Measurements from ENCODE around the gene DCTD. TPM values are rescaled to one million over a fixed set of nuclear protein-coding genes. Genes with fewer than 3 reads are reported as not detected.

DCTD gene
- total RNA-seq, 3 donors from 2014 or later = 46.0 to 75.2 (median 48.2) TPM

DNA sequence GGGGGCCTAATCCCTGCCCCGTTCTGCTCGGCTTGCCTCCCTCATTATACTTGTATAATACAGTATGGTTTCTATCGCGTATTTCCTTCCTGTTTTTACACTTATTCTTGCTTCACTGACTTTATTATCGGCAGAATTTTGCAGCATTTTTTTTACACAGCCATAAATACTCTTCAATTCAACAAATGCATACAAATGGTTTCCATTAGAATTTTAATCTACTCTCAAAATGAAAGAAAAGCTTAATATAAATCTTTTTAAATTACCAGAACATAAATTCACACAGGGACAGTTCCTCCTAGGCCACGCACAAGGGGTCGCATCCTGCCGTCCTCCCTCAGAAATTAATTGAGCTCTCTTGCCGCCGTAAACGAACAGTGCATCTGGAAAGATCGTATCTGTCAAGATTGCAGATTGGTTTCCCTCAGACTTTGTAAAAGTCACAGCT is 42.9 kb downstream of the DCTD start:
- intact Hi-C loops (cut with DNase I; ENCODE audit: low total_unique reads) = no loop called here
- no peaks in the 10 kb centered on the region for H3K4me1 ChIP-seq
- no peak overlapping the region for H3K27ac ChIP-seq
- DNase-seq (ENCODE audit: low spot score in 2 of 2) = no peak
- no peaks in the 10 kb centered on the region for H3K27me3 ChIP-seq
- no peak for TF ChIP-seq POLR2AphosphoS5 (IDR thresholded peaks at IDR 0.05)
- no peak for TF ChIP-seq POLR2A (IDR thresholded peaks at IDR 0.05)
- TF ChIP-seq, protein P1, sequence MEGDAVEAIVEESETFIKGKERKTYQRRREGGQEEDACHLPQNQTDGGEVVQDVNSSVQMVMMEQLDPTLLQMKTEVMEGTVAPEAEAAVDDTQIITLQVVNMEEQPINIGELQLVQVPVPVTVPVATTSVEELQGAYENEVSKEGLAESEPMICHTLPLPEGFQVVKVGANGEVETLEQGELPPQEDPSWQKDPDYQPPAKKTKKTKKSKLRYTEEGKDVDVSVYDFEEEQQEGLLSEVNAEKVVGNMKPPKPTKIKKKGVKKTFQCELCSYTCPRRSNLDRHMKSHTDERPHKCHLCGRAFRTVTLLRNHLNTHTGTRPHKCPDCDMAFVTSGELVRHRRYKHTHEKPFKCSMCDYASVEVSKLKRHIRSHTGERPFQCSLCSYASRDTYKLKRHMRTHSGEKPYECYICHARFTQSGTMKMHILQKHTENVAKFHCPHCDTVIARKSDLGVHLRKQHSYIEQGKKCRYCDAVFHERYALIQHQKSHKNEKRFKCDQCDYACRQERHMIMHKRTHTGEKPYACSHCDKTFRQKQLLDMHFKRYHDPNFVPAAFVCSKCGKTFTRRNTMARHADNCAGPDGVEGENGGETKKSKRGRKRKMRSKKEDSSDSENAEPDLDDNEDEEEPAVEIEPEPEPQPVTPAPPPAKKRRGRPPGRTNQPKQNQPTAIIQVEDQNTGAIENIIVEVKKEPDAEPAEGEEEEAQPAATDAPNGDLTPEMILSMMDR (IDR thresholded peaks at IDR 0.05) = no peak
- no peaks in the 10 kb centered on the region for H3K9me3 ChIP-seq
- no peak overlapping the region for H3K4me3 ChIP-seq
- no peaks in the 10 kb centered on the region for H3K36me3 ChIP-seq

DNA sequence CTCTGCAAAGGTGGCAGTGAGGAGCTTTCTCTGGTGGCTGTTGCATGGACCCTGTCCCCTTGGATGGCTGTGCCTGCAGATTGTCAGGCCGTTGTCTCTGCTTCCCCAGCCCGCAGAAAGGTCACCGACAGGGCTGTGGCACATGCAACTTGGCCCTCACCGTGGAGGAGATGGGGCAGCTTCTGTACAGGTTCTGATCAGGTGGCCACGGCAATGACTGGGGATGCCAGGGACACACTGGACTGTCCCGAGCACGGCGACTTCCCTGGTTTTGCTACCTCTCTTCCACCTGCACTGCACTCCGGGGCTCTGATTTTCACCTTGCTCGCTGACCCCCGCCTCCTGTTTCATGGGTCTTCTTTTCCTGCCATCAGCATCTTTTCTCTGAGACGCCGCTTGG is 43.5 kb downstream of the DCTD start:
- Histone ChIP-seq H3K27ac (no peak overlapping the region), H3K9me3 (no peaks in the 10 kb centered on the region), H3K27me3 (no peaks in the 10 kb centered on the region), H3K4me1 (no peaks in the 10 kb centered on the region), H3K36me3 (no peaks in the 10 kb centered on the region), H3K4me3 (no peak overlapping the region)
- TF ChIP-seq, protein P1 (IDR thresholded peaks at IDR 0.05) = no peak
- TF ChIP-seq POLR2AphosphoS5 (IDR thresholded peaks at IDR 0.05) (no peak), POLR2A (IDR thresholded peaks at IDR 0.05) (no peak)
- no peak for DNase-seq (ENCODE audit: low spot score in 2 of 2)
- intact Hi-C loops (cut with DNase I; ENCODE audit: low total_unique reads) = no loop called here

DNA sequence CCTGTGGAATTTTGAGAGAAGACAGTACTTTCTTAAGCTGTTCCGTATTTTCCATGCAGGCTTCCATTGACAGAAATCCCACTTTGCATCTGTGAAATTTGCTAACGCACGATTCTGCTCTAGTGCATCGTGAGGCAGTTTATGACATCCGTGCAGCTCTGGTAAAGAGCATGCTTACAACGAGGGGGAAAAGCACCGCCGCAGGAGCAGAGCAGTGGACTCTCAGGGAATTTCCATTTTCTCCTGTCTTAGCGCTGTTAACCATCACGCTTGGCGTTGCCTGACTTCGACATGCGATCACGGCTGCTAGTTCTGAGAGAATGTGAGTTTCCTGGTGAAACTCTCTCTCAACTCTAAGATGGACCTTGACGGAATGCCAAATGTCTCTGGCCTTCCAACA is 43.9 kb downstream of the DCTD start:
- TF ChIP-seq POLR2A (IDR thresholded peaks at IDR 0.05) = no peak
- TF ChIP-seq, protein P1 (IDR thresholded peaks at IDR 0.05) = no peak
- TF ChIP-seq POLR2AphosphoS5 (IDR thresholded peaks at IDR 0.05) = no peak
- Histone ChIP-seq H3K4me3 (no peak overlapping the region), H3K9me3 (no peaks in the 10 kb centered on the region), H3K36me3 (no peaks in the 10 kb centered on the region), H3K27me3 (no peaks in the 10 kb centered on the region), H3K4me1 (no peaks in the 10 kb centered on the region), H3K27ac (no peak overlapping the region)
- intact Hi-C loops (cut with DNase I; ENCODE audit: low total_unique reads) = no loop called here
- no peak for DNase-seq (ENCODE audit: low spot score in 2 of 2)

DNA sequence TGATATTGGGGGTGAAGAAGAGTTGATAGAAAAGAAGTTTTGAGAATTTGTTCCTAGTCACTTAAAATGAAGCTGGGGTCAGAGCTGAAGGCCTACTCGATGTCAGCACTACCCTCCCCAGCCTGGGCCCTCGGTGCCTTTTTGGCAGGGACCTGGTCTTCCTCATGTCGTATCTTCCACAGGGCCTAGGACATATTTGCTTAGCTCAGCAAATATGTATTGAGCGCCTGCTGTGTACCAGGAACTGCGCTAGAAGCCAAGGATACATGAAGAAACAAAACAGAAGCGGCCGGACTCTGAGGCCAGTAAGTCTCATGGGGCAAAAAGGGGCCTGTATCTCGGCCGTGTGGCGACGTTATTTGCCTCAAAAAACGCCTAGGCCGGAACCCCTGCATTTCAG is 44.3 kb downstream of the DCTD start:
- Histone ChIP-seq H3K4me1 (no peaks in the 10 kb centered on the region), H3K36me3 (no peaks in the 10 kb centered on the region), H3K9me3 (no peaks in the 10 kb centered on the region), H3K4me3 (no peak overlapping the region), H3K27ac (no peak overlapping the region), H3K27me3 (no peaks in the 10 kb centered on the region)
- no peak for DNase-seq (ENCODE audit: low spot score in 2 of 2)
- intact Hi-C loops (cut with DNase I; ENCODE audit: low total_unique reads) = no loop called here
- TF ChIP-seq POLR2AphosphoS5 (IDR thresholded peaks at IDR 0.05) (no peak), POLR2A (IDR thresholded peaks at IDR 0.05) (no peak)
- TF ChIP-seq, protein P1 (IDR thresholded peaks at IDR 0.05) = no peak

DNA sequence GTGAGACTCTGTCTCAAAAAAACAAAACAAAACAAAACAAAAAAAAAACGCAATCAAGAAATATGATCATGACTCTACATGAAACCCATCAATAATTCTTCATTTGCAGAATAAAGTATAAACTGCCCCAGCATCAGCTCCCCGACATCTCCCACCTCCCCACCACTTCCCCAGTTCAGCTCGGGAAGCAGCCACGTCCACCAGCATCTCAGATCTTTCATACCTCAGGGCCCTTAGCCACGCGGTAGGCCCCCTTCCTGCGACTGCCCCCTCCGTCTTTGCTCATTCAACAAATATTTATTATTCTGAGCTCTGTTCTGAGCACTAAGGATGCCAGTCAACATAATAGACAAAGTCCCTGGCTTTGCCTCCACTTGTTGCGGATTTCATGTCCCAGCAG is 45.6 kb downstream of the DCTD start:
- H3K4me1 ChIP-seq = no peaks in the 10 kb centered on the region
- no peaks in the 10 kb centered on the region for H3K36me3 ChIP-seq
- TF ChIP-seq, protein P1 (IDR thresholded peaks at IDR 0.05) = no peak
- TF ChIP-seq POLR2A (IDR thresholded peaks at IDR 0.05) (no peak), POLR2AphosphoS5 (IDR thresholded peaks at IDR 0.05) (no peak)
- no peaks in the 10 kb centered on the region for H3K27me3 ChIP-seq
- H3K9me3 ChIP-seq = no peaks in the 10 kb centered on the region
- no peak overlapping the region for H3K27ac ChIP-seq
- intact Hi-C loops (cut with DNase I; ENCODE audit: low total_unique reads) = no loop called here
- DNase-seq (ENCODE audit: low spot score in 2 of 2) = no peak
- no peak overlapping the region for H3K4me3 ChIP-seq
